Thyroid gland (tissue), 4 donors: ENCODE measurements around the gene TPCN1. TPM values are rescaled to one million over a fixed set of nuclear protein-coding genes. Genes with fewer than 3 reads are reported as not detected.

Source experiments
- DNase-seq, 2 donors: peaks; one replicate each; pipeline ENCODE4 v3.0.0-alpha.2; 2019
- H3K27ac ChIP-seq, 3 donors: fragments of 200-600 bp; sonication (generic); 1 replicate in 2 of 3; 2 replicates in 1 of 3; pipeline ENCODE4 v1.5.1; 2016 to 2019; ENCODE audit warnings: mild to moderate bottlenecking in 1 of 3, moderate library complexity in 1 of 3
- H3K27me3 ChIP-seq: fragments of 200-600 bp; sonication (generic); one replicate; pipeline ENCODE4 v1.5.1; 2019
- H3K36me3 ChIP-seq, 2 donors: fragments of 200-600 bp; sonication (generic); one replicate each; pipeline ENCODE4 v1.5.1; 2016 to 2019
- H3K4me1 ChIP-seq, 2 donors: fragments of 200-600 bp; sonication (generic); one replicate each; pipeline ENCODE4 v1.5.1; 2017 to 2019
- H3K4me3 ChIP-seq, 3 donors: fragments of 200-600 bp; sonication (generic); replicated peaks in 1 of 3; 1 replicate in 2 of 3; 2 replicates in 1 of 3; pipeline ENCODE4 v1.5.1; 2016; ENCODE audit warnings: mild to moderate bottlenecking in 1 of 3
- H3K9me3 ChIP-seq: fragments of 200-600 bp; sonication (generic); one replicate; pipeline ENCODE4 v1.5.1; 2017
- CTCF ChIP-seq, 6 experiments: fragments of 200-600 bp in 3 of 6; fragments of 450-650 bp in 3 of 6; sonication (generic) in 3 of 6; IDR thresholded peaks; one replicate each; pipeline ENCODE4 v1.5.1; 2016 to 2019; ENCODE audit warnings: antibody characterized with exemption in 6 of 6, mild to moderate bottlenecking in 2 of 6, inconsistent platforms in 1 of 6, moderate library complexity in 1 of 6
- POLR2A ChIP-seq, 2 donors: fragments of 450-650 bp; IDR thresholded peaks; one replicate each; pipeline ENCODE4 v1.6.1; 2017; ENCODE audit warnings: antibody characterized with exemption in 2 of 2, mild to moderate bottlenecking in 2 of 2, moderate library complexity in 1 of 2
- WGBS, 2 donors: methylation state at CpG; one replicate each; pipeline ENCODE4 v1.1.5; 2017; 5-methylcytosine and 5-hydroxymethylcytosine counted together
- intact Hi-C: fragments of 100-400 bp; cut with DNase I; formaldehyde crosslinking; loops from one replicate; pipeline ENCODE4 v1.15.1; 2023
- microRNA-seq: library from miRNA; unstranded; fragments of <30 nt; microRNA quantifications from one replicate; pipeline ENCODE4, GENCODE V29; 2016
- small RNA-seq: library from RNA; depleted of rRNA; stranded (forward); fragments of <200 nt; gene quantifications from one replicate; pipeline ENCODE3, GENCODE V24; 2016
- total RNA-seq, 4 donors: library from RNA; depleted of rRNA; stranded (reverse); fragments of >200 nt; gene quantifications; one replicate each; pipeline ENCODE4 v1.2.3, GENCODE V29; 2016

TPCN1 gene
- total RNA-seq, 4 donors from 2014 or later: 58.3 to 135 (median 109) TPM

GRCh38 chr12:113347892-113348291 lies 126.6 kb downstream of the TPCN1 start:
- Histone ChIP-seq H3K9me3 (no peaks in the 10 kb centered on the region), H3K4me3 (no peak overlapping the region), H3K36me3 (no peaks in the 10 kb centered on the region), H3K27me3 (no peaks in the 10 kb centered on the region), H3K27ac (no peak overlapping the region), H3K4me1 (no peaks in the 10 kb centered on the region)
- no peak for DNase-seq
- 80 to 92% methylated on average over 2 of the region's 2 CpGs for WGBS, 2 donors
- intact Hi-C loops: no loop called here
- no peak for TF ChIP-seq CTCF (IDR thresholded peaks at IDR 0.05)
- TF ChIP-seq POLR2A (IDR thresholded peaks at IDR 0.05): no peak

Small RNA genes lying within 50 kb of the gene (microRNA-seq; reads per million reads assigned to microRNA genes)
- gene MIR6762: 1.8 reads per million

Small RNA genes lying within 50 kb of the gene (small RNA-seq; reads per million reads assigned to genes)
- gene MIR6762: not detected
- not detected for gene RF00019

Other genes with a start within 250 kb of the TPCN1 start
- 1 to 10 TPM; 2.7 to 9.1 (median 6.0) TPM for gene OAS2, start 242.9 kb upstream of the TPCN1 start, total RNA-seq
- 10 to 100 TPM; 11.5 to 37.1 (median 20.6) TPM for gene DTX1, start 164.7 kb upstream of the TPCN1 start, total RNA-seq
- 10 to 100 TPM; 27.3 to 52.9 (median 45.1) TPM for gene RASAL1, start 85.7 kb upstream of the TPCN1 start, total RNA-seq
- gene CFAP73, start 71.7 kb upstream of the TPCN1 start, total RNA-seq: under 1 TPM in 1 of 4 donors, not detected in 3; 0.56 TPM
- gene DDX54, start 36.0 kb upstream of the TPCN1 start, total RNA-seq: 10 to 100 TPM; 59.9 to 79.3 (median 68.8) TPM
- 10 to 100 TPM; 26.6 to 39.6 (median 32.8) TPM for gene RITA1, start 35.7 kb upstream of the TPCN1 start, total RNA-seq
- gene SLC8B1, start 113.6 kb downstream of the TPCN1 start, total RNA-seq: 10 to 100 TPM; 23.3 to 50.5 (median 30.7) TPM
- 10 to 100 TPM; 21.0 to 51.5 (median 44.3) TPM for gene PLBD2, start 137.1 kb downstream of the TPCN1 start, total RNA-seq
- 1 to 10 TPM in 1 of 4 donors, under 1 TPM in 1, not detected in 2; 0.33 to 1.4 TPM for gene SDS, start 182.4 kb downstream of the TPCN1 start, total RNA-seq
- gene SDSL, start 200.9 kb downstream of the TPCN1 start, total RNA-seq: 10 to 100 TPM; 13.6 to 42.2 (median 27.5) TPM